Sigmoid colon (tissue), 4 donors: ENCODE results near the gene WFIKKN1.

Experiments used
- POLR2A ChIP-seq, 2 donors: fragments of 450-650 bp; IDR thresholded peaks; one replicate each; pipeline ENCODE4 v1.6.1; 2016; ENCODE audit warnings: antibody characterized with exemption in 2 of 2, mild to moderate bottlenecking in 2 of 2, moderate library complexity in 2 of 2
- POLR2AphosphoS5 ChIP-seq, 4 donors: sonication (generic); formaldehyde crosslinking; IDR thresholded peaks; one replicate each; pipeline ENCODE4 v1.6.1; 2017; ENCODE audit warnings: antibody characterized with exemption in 4 of 4
- TF ChIP-seq, protein P1 (sequence below), 4 experiments: fragments of 450-650 bp in 3 of 4; fragments of 200-600 bp in 1 of 4; IDR thresholded peaks; one replicate each; pipeline ENCODE4 v1.5.1; 2016 to 2019; ENCODE audit warnings: antibody characterized with exemption in 4 of 4, mild to moderate bottlenecking in 3 of 4, moderate library complexity in 2 of 4

DNA sequence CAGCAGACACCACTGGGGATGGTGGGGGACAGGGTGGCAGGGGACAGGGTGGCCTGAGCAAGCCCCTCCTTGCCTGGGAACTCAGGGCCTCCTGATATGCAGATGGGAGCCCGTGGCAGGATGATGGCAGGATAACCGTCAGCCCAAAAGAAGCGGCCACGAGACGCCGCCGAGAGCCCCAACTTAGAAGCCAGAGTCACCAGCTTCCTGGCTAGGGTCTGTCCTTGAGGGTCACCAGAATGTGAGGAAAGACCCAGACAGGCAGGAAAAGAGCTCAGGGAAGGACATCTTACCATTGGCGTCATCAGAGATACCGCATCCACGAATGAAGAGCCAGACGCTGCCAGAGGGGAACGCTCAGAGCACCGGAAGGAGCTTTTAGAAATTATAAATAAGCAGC is 21.5 kb upstream of the WFIKKN1 start:
- TF ChIP-seq, protein P1, sequence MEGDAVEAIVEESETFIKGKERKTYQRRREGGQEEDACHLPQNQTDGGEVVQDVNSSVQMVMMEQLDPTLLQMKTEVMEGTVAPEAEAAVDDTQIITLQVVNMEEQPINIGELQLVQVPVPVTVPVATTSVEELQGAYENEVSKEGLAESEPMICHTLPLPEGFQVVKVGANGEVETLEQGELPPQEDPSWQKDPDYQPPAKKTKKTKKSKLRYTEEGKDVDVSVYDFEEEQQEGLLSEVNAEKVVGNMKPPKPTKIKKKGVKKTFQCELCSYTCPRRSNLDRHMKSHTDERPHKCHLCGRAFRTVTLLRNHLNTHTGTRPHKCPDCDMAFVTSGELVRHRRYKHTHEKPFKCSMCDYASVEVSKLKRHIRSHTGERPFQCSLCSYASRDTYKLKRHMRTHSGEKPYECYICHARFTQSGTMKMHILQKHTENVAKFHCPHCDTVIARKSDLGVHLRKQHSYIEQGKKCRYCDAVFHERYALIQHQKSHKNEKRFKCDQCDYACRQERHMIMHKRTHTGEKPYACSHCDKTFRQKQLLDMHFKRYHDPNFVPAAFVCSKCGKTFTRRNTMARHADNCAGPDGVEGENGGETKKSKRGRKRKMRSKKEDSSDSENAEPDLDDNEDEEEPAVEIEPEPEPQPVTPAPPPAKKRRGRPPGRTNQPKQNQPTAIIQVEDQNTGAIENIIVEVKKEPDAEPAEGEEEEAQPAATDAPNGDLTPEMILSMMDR (IDR thresholded peaks at IDR 0.05), result no peak
- TF ChIP-seq POLR2A (IDR thresholded peaks at IDR 0.05), result no peak
- no peak for TF ChIP-seq POLR2AphosphoS5 (IDR thresholded peaks at IDR 0.05)
